Neural progenitor cell (in vitro differentiated cells): ENCODE data around the gene EPB41L4B. TPM values are rescaled to one million over a fixed set of nuclear protein-coding genes. Genes with fewer than 3 reads are reported as not detected.

Source experiments
- DNase-seq: peaks from one replicate; pipeline ENCODE4 v3.0.0-alpha.2; 2016; ENCODE audit warnings: low spot score
- H2AFZ ChIP-seq: fragments of 200-600 bp; sonication (generic); replicated peaks from 2 replicates; pipeline ENCODE4 v1.6.1; 2016; ENCODE audit warnings: antibody characterized with exemption
- H3F3A ChIP-seq: fragments of 200-600 bp; sonication (generic); 2 replicates; pipeline ENCODE4 v1.6.1; 2016; ENCODE audit warnings: antibody characterized with exemption, low read depth
- H3K27ac ChIP-seq: fragments of 200-600 bp; sonication (generic); 2 replicates; pipeline ENCODE4 v1.5.1; 2016; ENCODE audit warnings: mild to moderate bottlenecking
- H3K27me3 ChIP-seq: fragments of 200-600 bp; sonication (generic); 2 replicates; pipeline ENCODE4 v1.6.1; 2016; ENCODE audit warnings: mild to moderate bottlenecking, moderate library complexity
- H3K36me3 ChIP-seq: fragments of 200-600 bp; sonication (generic); 2 replicates; pipeline ENCODE4 v1.5.1; 2016
- H3K4me1 ChIP-seq: fragments of 200-600 bp; sonication (generic); 2 replicates; pipeline ENCODE4 v1.6.1; 2016; ENCODE audit warnings: mixed run types
- H3K4me2 ChIP-seq: fragments of 200-600 bp; sonication (generic); 2 replicates; pipeline ENCODE4 v1.6.1; 2016
- H3K4me3 ChIP-seq: fragments of 200-600 bp; sonication (generic); 2 replicates; pipeline ENCODE4 v1.5.1; 2016
- H3K79me2 ChIP-seq: fragments of 200-600 bp; sonication (generic); 2 replicates; pipeline ENCODE4 v1.6.1; 2016; ENCODE audit warnings: low read depth
- H3K9ac ChIP-seq: fragments of 200-600 bp; sonication (generic); 2 replicates; pipeline ENCODE4 v1.6.1; 2016
- H3K9me3 ChIP-seq: fragments of 200-600 bp; sonication (generic); 2 replicates; pipeline ENCODE4 v1.5.1; 2016; ENCODE audit warnings: low read depth
- H4K20me1 ChIP-seq: fragments of 200-600 bp; sonication (generic); 2 replicates; pipeline ENCODE4 v1.6.1; 2016; ENCODE audit warnings: low read depth
- H3K27ac Mint-ChIP-seq: 3 replicates; pipeline ENCODE4 v1.8.0; 2021; ENCODE audit warnings: mixed read lengths
- H3K27me3 Mint-ChIP-seq: 2 replicates; pipeline ENCODE4 v1.8.0; 2022; ENCODE audit warnings: low read depth, mild to moderate bottlenecking, inconsistent platforms, moderate library complexity, mixed read lengths; ENCODE audit not compliant: insufficient read depth
- H3K36me3 Mint-ChIP-seq: 3 replicates; pipeline ENCODE4 v1.8.0; 2021; ENCODE audit warnings: mixed read lengths
- H3K4me1 Mint-ChIP-seq: 3 replicates; pipeline ENCODE4 v1.8.0; 2021; ENCODE audit warnings: mixed read lengths
- H3K4me3 Mint-ChIP-seq: 3 replicates; pipeline ENCODE4 v1.8.0; 2021; ENCODE audit warnings: mild to moderate bottlenecking, moderate library complexity, mixed read lengths
- H3K9me3 Mint-ChIP-seq: 3 replicates; pipeline ENCODE4 v1.8.0; 2020; ENCODE audit warnings: mixed read lengths
- EZH2 ChIP-seq: fragments of 200-600 bp; sonication (generic); IDR thresholded peaks from 2 replicates; pipeline ENCODE4 v1.6.1; 2017; ENCODE audit warnings: antibody characterized with exemption, mild to moderate bottlenecking, moderate library complexity
- EZH2phosphoT487 ChIP-seq: fragments of 200-600 bp; sonication (generic); IDR thresholded peaks from 2 replicates; pipeline ENCODE4 v1.6.1; 2017; ENCODE audit warnings: antibody characterized with exemption
- total RNA-seq: library from RNA; depleted of rRNA; stranded (reverse); fragments of >200 nt; gene quantifications from 2 replicates; pipeline ENCODE4 v1.2.3, GENCODE V29; 2015; ENCODE audit warnings: low replicate concordance
- TF ChIP-seq, protein P1 (sequence below): fragments of 200-600 bp; sonication (generic); IDR thresholded peaks from 2 replicates; pipeline ENCODE4 v1.5.1; 2017; ENCODE audit warnings: antibody characterized with exemption, mild to moderate bottlenecking

EPB41L4B gene
- total RNA-seq, 1 donor from 2014 or later: 6.2 TPM

DNA sequence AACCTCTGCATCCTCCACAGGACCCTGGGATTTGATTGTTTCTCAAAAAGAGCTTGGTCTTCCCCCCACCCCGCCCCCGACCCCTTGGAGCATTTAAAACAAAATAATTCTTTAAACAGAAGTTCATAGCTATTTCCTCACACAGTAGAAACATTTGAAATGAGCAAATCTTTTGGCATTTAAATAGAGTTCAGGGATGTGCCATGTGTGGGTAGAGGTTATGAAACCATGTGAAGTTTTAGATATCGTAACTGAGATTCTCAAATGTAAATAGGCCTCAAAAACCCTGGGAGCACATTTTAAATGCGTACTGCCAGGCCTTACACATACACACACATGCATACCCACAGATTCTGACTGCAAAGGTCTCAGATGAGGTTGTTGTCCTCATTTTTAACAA is 66.5 kb downstream of the EPB41L4B start:
- H3K36me3 ChIP-seq: no peaks in the 10 kb centered on the region
- H4K20me1 ChIP-seq: no peaks in the 10 kb centered on the region
- Mint-ChIP-seq H3K27ac (no peak overlapping the region), H3K36me3 (no peaks in the 10 kb centered on the region), H3K9me3 (no peaks in the 10 kb centered on the region), H3K4me1 (peaks cover 37% of the 10 kb centered on the region), H3K27me3 (no peaks in the 10 kb centered on the region), H3K4me3 (no peak overlapping the region)
- no peak overlapping the region for H3K4me2 ChIP-seq
- H3K79me2 ChIP-seq: no peaks in the 10 kb centered on the region
- H3K9ac ChIP-seq: no peak overlapping the region
- no peak for DNase-seq
- H2AFZ ChIP-seq: no peak overlapping the region
- H3K27ac ChIP-seq: no peak overlapping the region
- H3K27me3 ChIP-seq: no peaks in the 10 kb centered on the region
- no peaks in the 10 kb centered on the region for H3K9me3 ChIP-seq
- H3K4me3 ChIP-seq: no peak overlapping the region
- H3F3A ChIP-seq: no peaks in the 10 kb centered on the region
- TF ChIP-seq EZH2 (no peak), EZH2phosphoT487 (no peak)
- TF ChIP-seq, protein P1, sequence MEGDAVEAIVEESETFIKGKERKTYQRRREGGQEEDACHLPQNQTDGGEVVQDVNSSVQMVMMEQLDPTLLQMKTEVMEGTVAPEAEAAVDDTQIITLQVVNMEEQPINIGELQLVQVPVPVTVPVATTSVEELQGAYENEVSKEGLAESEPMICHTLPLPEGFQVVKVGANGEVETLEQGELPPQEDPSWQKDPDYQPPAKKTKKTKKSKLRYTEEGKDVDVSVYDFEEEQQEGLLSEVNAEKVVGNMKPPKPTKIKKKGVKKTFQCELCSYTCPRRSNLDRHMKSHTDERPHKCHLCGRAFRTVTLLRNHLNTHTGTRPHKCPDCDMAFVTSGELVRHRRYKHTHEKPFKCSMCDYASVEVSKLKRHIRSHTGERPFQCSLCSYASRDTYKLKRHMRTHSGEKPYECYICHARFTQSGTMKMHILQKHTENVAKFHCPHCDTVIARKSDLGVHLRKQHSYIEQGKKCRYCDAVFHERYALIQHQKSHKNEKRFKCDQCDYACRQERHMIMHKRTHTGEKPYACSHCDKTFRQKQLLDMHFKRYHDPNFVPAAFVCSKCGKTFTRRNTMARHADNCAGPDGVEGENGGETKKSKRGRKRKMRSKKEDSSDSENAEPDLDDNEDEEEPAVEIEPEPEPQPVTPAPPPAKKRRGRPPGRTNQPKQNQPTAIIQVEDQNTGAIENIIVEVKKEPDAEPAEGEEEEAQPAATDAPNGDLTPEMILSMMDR: no peak
- peaks cover 12% of the 10 kb centered on the region for H3K4me1 ChIP-seq

DNA sequence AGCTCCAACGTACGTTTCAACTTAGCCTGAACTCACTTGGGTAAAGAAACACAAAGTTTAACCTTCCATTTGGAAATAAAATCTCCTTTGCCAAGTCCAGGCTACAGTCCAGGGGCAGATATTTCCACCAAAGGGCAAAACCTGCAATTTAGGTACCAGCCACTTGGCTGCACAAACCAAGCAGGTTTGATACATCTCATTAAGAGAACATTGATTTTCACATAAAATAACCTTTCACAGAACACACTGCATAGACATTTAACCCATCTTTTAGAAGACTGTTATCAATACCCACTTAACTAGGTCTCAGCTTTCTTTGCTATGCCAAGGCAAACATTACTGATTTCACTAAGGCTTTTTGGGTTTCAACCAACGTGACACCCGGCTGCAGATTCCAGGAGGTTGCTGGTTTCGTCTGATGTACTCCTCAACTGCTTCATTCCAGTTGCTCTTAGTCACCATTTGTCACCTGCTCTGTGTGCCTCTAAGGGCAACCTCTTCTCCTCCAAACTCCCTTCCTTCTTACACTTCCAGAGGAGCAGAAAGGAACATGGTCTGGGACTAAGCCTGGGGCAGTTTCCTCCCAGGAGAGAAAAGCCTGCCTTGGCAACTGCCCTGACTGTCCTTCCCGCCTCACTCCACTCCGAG is 67.1 kb downstream of the EPB41L4B start:
- Histone ChIP-seq H3K4me2 (no peak overlapping the region), H3K27ac (no peak overlapping the region)
- no peaks in the 10 kb centered on the region for H3K36me3 Mint-ChIP-seq

DNA sequence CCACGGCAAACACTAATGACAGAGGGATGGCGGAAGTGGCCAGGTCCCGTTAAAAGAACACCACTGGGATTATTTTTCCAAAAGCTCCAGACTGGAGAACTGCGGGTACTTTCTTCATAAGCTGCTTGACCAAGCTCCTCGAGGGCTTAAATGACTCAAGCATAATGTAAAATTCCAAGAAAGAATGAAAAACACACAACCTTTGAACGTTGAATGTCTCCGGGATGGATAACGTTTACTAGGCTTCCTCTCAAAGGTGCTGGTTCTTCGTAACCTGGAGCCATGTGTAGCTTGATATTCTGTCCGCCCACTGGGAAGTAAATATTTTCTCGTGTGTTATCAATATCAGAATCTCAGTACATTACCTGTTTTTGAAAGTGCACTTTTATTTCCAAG is 67.6 kb downstream of the EPB41L4B start:
- H3K79me2 ChIP-seq: no peaks in the 10 kb centered on the region
- H2AFZ ChIP-seq: no peak overlapping the region
- Mint-ChIP-seq H3K27me3 (no peaks in the 10 kb centered on the region), H3K4me1 (peaks cover 28% of the 10 kb centered on the region), H3K27ac (no peak overlapping the region), H3K36me3 (no peaks in the 10 kb centered on the region), H3K4me3 (no peak overlapping the region), H3K9me3 (no peaks in the 10 kb centered on the region)
- no peak for DNase-seq
- no peak overlapping the region for H3K4me3 ChIP-seq
- no peak overlapping the region for H3K27ac ChIP-seq
- H3K4me2 ChIP-seq: no peak overlapping the region
- no peaks in the 10 kb centered on the region for H4K20me1 ChIP-seq
- H3F3A ChIP-seq: no peaks in the 10 kb centered on the region
- no peak overlapping the region for H3K9ac ChIP-seq
- no peaks in the 10 kb centered on the region for H3K9me3 ChIP-seq
- peaks cover under 1% of the 10 kb centered on the region for H3K4me1 ChIP-seq
- no peaks in the 10 kb centered on the region for H3K27me3 ChIP-seq
- no peak for TF ChIP-seq EZH2
- TF ChIP-seq, protein P1: no peak
- no peak for TF ChIP-seq EZH2phosphoT487
- H3K36me3 ChIP-seq: no peaks in the 10 kb centered on the region

More for the DNA sequence above, 67.1 kb downstream of the EPB41L4B start:
- no peak overlapping the region for H3K4me3 ChIP-seq
- Mint-ChIP-seq H3K4me3 (no peak overlapping the region), H3K27me3 (no peaks in the 10 kb centered on the region), H3K27ac (no peak overlapping the region), H3K4me1 (peaks cover 31% of the 10 kb centered on the region), H3K9me3 (no peaks in the 10 kb centered on the region)
- H3K9ac ChIP-seq: no peak overlapping the region
- DNase-seq: no peak
- H3K4me1 ChIP-seq: peaks cover 6% of the 10 kb centered on the region
- TF ChIP-seq EZH2phosphoT487 (no peak), EZH2 (no peak)
- TF ChIP-seq, protein P1: no peak
- no peaks in the 10 kb centered on the region for H3K36me3 ChIP-seq
- no peaks in the 10 kb centered on the region for H3K27me3 ChIP-seq
- no peaks in the 10 kb centered on the region for H4K20me1 ChIP-seq
- no peak overlapping the region for H2AFZ ChIP-seq
- H3K9me3 ChIP-seq: no peaks in the 10 kb centered on the region
- no peaks in the 10 kb centered on the region for H3K79me2 ChIP-seq
- H3F3A ChIP-seq: no peaks in the 10 kb centered on the region
